ENCODE data around the gene FHIT.

- TF ChIP-seq EZH2 (IDR thresholded peaks at IDR 0.05; ENCODE audit: insufficient read depth, poor library complexity, severe bottlenecking) (no peak), EZH2phosphoT487 (IDR thresholded peaks at IDR 0.05; ENCODE audit: insufficient read depth, low read depth) (no peak)
These were observed 32.6 kb upstream of the FHIT start for GRCh38 chr3:61283876-61284275.

Data from GM23248 (cell line).